Muscle of leg (tissue), 11 donors: ENCODE data around the gene IGFL4. TPM values are rescaled to one million over a fixed set of nuclear protein-coding genes. Genes with fewer than 3 reads are reported as not detected.
A peak's percentile ranks its signal among the peaks of the same experiment; 100 is the strongest.
"Not testable (repeated sequence)": the region's sequence is repeated elsewhere in the genome, so short reads cannot be mapped to it uniquely, and the experiment has no call there.

Experiments
- DNase-seq: peaks from one replicate; pipeline ENCODE4 v3.0.0; 2013
- H3K27ac ChIP-seq: one replicate; pipeline ENCODE4 v1.5.1; 2013; ENCODE audit warnings: mild to moderate bottlenecking, low read length, control low read depth
- H3K27me3 ChIP-seq: one replicate; pipeline ENCODE4 v1.6.1; 2013; ENCODE audit warnings: low read length; ENCODE audit not compliant: control insufficient read depth, insufficient read depth
- H3K36me3 ChIP-seq: one replicate; pipeline ENCODE4 v1.6.1; 2013; ENCODE audit warnings: low read length; ENCODE audit not compliant: control insufficient read depth, insufficient read depth
- H3K4me1 ChIP-seq: one replicate; pipeline ENCODE4 v1.6.1; 2013; ENCODE audit warnings: low read length; ENCODE audit not compliant: control insufficient read depth, insufficient read depth
- H3K4me3 ChIP-seq: one replicate; pipeline ENCODE4 v1.5.1; 2013; ENCODE audit warnings: low read length, control low read depth
- H3K9me3 ChIP-seq: replicated peaks from 2 replicates; pipeline ENCODE4 v1.6.1; 2013; ENCODE audit warnings: low read depth, low read length; ENCODE audit not compliant: control insufficient read depth
- WGBS: methylation state at CpG from one replicate; pipeline ENCODE4 v1.1.5; 2013; ENCODE audit warnings: missing lambda C conversion rate; ENCODE audit not compliant: insufficient coverage; 5-methylcytosine and 5-hydroxymethylcytosine counted together
- polyA plus RNA-seq, 8 donors: library from polyadenylated mRNA; unstranded; fragments of 120-200 nt; gene quantifications; one replicate each; pipeline versions ENCODE4 v1.2.1 to v1.2.3, GENCODE V29; 2013; ENCODE audit warnings: inconsistent platforms in 1 of 8, low replicate concordance in 1 of 8; ENCODE audit not compliant: insufficient read length in 8 of 8, insufficient read depth in 1 of 8
- total RNA-seq: library from RNA; stranded (reverse); fragments of 120-200 nt; gene quantifications from one replicate; pipeline ENCODE4 v1.2.4, GENCODE V29; 2013

IGFL4 gene
- total and polyA plus RNA-seq, 9 donors = 1.2 to 11.3 (median 2.4) TPM

- H3K27ac ChIP-seq, H3K4me3 ChIP-seq, H3K36me3 ChIP-seq, H3K9me3 ChIP-seq: not testable (repeated sequence)
- peak; percentile 32 for DNase-seq
- peaks cover 42% of the 10 kb centered on the region for H3K27me3 ChIP-seq
- peaks cover 10% of the 10 kb centered on the region for H3K4me1 ChIP-seq
- 26% methylated on average over 21 of the region's 71 CpGs for WGBS
Measured at GRCh38 chr19:46078573-46079332, 38.0 kb upstream of the IGFL4 start.

DNA sequence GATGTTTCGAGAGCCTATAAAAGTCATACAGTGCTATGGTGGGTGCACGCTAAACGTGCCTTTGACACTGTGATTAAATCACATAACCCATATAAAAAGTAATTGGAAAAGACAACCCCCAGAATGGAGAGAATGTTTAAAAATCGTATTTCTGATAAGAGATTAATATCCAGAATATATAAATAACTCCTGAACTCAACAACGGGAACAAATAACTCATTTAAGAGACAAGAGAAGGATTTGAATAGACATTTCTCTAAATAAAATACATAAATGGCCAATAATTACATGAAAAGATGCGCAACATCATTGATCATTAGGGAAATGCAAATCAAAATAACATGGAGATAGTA lies 37.0 kb upstream of the IGFL4 start:
- DNase-seq = no peak
- Histone ChIP-seq H3K27me3 (peaks cover 42% of the 10 kb centered on the region), H3K36me3 (no peaks in the 10 kb centered on the region), H3K4me3 (no peak overlapping the region), H3K27ac (no peak overlapping the region), H3K4me1 (peaks cover 10% of the 10 kb centered on the region), H3K9me3 (peaks cover 7% of the 10 kb centered on the region)
- no CpG with 5 or more reads among the region's 6 CpGs for WGBS

GRCh38 chr19:46076951-46077814 lies 36.4 kb upstream of the IGFL4 start:
- H3K27me3 ChIP-seq = peaks cover 46% of the 10 kb centered on the region
- H3K4me3 ChIP-seq = peak overlapping the region; percentile 46
- under 1% methylated on average over 47 of the region's 50 CpGs for WGBS
- peaks cover 10% of the 10 kb centered on the region for H3K4me1 ChIP-seq
- H3K9me3 ChIP-seq = peaks cover 7% of the 10 kb centered on the region
- H3K27ac ChIP-seq = peak overlapping the region; percentile 45
- peak; percentile 68 for DNase-seq
- H3K36me3 ChIP-seq = no peaks in the 10 kb centered on the region

DNA sequence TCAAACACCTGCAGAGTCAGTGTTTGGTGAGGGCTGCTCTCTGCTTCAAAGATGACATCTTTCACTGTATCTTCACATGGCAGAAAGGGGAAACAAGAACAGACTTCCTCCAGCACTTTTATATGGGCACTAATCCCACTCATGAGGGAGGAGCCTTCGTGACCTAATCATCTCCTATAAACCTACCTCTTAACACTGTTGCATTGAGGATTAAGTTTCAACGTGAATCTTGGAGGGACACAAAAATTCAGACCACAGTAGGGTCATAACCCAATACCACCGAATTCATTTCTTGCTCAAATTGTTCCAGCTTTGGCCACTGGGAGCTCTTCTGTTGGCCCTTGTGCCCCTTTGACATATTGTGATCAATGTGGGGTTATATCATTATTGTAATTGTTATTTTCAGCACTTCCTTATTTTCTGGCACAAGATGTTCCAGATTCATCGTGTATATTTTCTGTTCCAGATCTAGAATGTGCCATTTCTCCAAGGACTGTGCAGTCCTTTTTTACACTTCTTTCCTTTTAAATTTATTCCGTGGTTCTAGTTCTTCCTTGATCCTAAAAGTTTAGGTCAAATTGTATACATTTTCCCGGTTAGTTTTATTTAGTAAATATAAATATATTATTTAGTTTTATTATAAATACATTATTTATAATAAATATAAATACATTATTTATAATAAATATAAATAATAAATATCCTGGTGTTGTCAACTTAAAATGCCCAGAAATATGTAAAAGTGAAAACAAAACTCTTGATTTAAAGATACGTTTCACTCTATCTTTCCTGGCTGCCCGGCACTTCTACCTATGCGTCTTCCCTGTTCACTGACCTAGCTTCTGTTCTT lies 35.5 kb upstream of the IGFL4 start:
- Histone ChIP-seq H3K27me3 (peaks cover 46% of the 10 kb centered on the region), H3K9me3 (peaks cover 7% of the 10 kb centered on the region), H3K27ac (no peak overlapping the region), H3K4me3 (peak overlapping the region; percentile 46), H3K36me3 (no peaks in the 10 kb centered on the region), H3K4me1 (peaks cover 10% of the 10 kb centered on the region)
- no peak for DNase-seq
- WGBS = no CpG with 5 or more reads among the region's 9 CpGs

DNA sequence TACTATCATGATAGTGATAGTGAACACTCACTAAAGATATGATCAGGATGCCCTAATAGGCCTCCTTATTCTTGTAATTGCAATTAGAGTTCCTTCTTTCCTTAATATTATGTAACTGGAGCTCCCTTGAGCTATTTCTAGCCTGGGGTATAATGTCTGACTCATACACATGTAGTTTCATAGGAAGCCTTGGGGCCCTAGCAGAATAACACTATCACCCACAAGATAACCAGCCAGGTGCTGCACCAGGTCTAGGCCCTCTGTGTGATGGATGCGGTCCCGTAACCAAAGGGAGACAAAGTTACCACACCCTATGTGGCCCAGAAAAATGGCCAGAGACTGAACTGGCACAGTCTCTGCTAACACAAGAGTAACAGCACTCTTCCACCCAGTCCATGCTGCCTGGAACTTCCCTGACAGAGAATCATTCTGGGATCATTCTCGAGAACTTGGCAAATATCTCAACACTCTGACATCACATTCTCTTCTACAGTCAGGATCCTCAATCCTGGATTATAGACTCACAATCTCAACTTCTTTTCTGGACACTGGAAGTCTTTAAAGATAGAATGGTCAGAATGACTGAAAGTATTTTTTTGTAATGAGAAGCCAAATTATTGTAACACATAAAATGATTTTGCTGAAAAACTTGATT lies 32.6 kb upstream of the IGFL4 start:
- DNase-seq = no peak
- Histone ChIP-seq H3K27me3 (peaks cover 33% of the 10 kb centered on the region), H3K36me3 (no peaks in the 10 kb centered on the region), H3K4me3 (no peak overlapping the region), H3K4me1 (peaks cover 13% of the 10 kb centered on the region), H3K9me3 (no peaks in the 10 kb centered on the region), H3K27ac (peak overlapping the region; percentile 55)
- WGBS = 70% methylated on average over 2 of the region's 3 CpGs

DNA sequence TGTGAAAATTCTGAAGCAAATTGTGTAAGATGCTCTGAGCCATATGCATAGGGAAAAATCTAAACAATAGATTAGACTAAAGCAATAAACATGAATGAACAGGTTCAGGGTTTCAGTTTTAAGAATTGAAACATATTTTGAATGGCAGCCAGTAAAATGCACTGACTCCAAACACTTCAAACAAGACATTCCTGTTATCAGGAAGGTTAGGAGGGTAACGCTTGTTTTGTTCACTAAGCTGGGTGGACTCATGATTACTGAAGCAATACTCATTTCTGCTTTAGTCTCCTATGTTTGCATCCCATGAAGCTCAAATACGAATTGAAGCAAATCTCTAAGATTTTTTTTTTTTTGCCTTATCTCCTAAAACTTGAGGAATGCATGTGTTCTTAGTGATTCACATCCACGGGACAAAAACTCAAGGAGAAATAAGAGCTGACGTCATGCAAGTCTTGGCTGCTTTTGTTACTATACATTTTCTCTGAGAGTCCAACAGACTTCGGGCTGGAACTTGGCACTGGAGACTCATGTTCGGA lies 29.1 kb upstream of the IGFL4 start:
- 33% methylated on average over 4 of the region's 6 CpGs for WGBS
- peaks cover 6% of the 10 kb centered on the region for H3K4me1 ChIP-seq
- H3K4me3 ChIP-seq = no peak overlapping the region
- DNase-seq = peak; percentile 34
- peaks cover 29% of the 10 kb centered on the region for H3K27me3 ChIP-seq
- no peak overlapping the region for H3K27ac ChIP-seq
- H3K36me3 ChIP-seq = no peaks in the 10 kb centered on the region
- H3K9me3 ChIP-seq = no peaks in the 10 kb centered on the region

- H3K9me3 ChIP-seq = no peaks in the 10 kb centered on the region
- DNase-seq = no peak
- WGBS = 80% methylated on average over 4 of the region's 12 CpGs
- H3K27me3 ChIP-seq = peaks cover 22% of the 10 kb centered on the region
- H3K4me1 ChIP-seq = peaks cover 3% of the 10 kb centered on the region
- H3K27ac ChIP-seq = no peak overlapping the region
- H3K4me3 ChIP-seq = no peak overlapping the region
- H3K36me3 ChIP-seq = no peaks in the 10 kb centered on the region
Measured at GRCh38 chr19:46068345-46069258, 27.8 kb upstream of the IGFL4 start.

- DNase-seq = no peak
- Histone ChIP-seq H3K36me3 (no peaks in the 10 kb centered on the region), H3K4me1 (peaks cover 3% of the 10 kb centered on the region), H3K27ac (no peak overlapping the region), H3K4me3 (no peak overlapping the region), H3K27me3 (peaks cover 22% of the 10 kb centered on the region), H3K9me3 (no peaks in the 10 kb centered on the region)
- 80% methylated on average over 1 of the region's 1 CpG for WGBS
Measured at GRCh38 chr19:46067691-46068090, 26.9 kb upstream of the IGFL4 start.

DNA sequence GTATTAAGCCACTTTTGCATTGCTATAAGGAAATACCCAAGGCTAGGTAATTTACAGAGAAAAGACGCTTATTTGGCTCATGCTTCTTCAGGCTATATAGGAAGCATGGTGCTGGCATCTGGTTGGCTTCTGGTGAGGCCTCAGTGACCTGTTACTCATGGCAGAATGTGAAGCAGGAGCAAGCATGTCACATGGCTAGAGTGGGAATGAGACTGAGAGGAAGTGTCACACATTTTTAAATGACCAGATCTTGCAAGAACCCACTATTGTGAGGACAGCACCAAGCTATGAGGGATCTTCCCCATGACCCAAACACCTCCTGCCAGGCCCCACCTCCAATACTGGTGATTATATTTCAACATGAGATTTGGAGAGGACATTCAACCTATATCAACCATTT lies 25.7 kb upstream of the IGFL4 start:
- DNase-seq = no peak
- no peak overlapping the region for H3K4me3 ChIP-seq
- peaks cover 18% of the 10 kb centered on the region for H3K27me3 ChIP-seq

More for the DNA sequence above, 25.7 kb upstream of the IGFL4 start:
- H3K36me3 ChIP-seq = no peaks in the 10 kb centered on the region
- peaks cover 3% of the 10 kb centered on the region for H3K9me3 ChIP-seq
- 67% methylated on average over 1 of the region's 1 CpG for WGBS
- no peak overlapping the region for H3K27ac ChIP-seq
- peaks cover 3% of the 10 kb centered on the region for H3K4me1 ChIP-seq
